ENCODE measurements around the gene HSPA12B.

HSPA12B gene

GRCh38 chr20:3730803-3731672 is 1.4 kb upstream of the HSPA12B start:
- no peak for DNase-seq

GRCh38 chr20:3731944-3732326 is 550 bp upstream of the HSPA12B start:
- no peak for DNase-seq

- no peak for DNase-seq
Observed at GRCh38 chr20:3733119-3733995, 872 bp downstream of the HSPA12B start.

GRCh38 chr20:3734111-3734843 is 1.8 kb downstream of the HSPA12B start:
- no peak for DNase-seq

GRCh38 chr20:3735768-3736167 is 3.3 kb downstream of the HSPA12B start:
- no peak for DNase-seq

- DNase-seq, result no peak
Observed at GRCh38 chr20:3738111-3739053, 5.9 kb downstream of the HSPA12B start.

GRCh38 chr20:3739054-3739925 is 6.8 kb downstream of the HSPA12B start:
- no peak for DNase-seq

- DNase-seq, result no peak
Observed at GRCh38 chr20:3739926-3740451, 7.5 kb downstream of the HSPA12B start.

GRCh38 chr20:3740615-3741301 is 8.3 kb downstream of the HSPA12B start:
- DNase-seq, result no peak

GRCh38 chr20:3741836-3742458 is 9.5 kb downstream of the HSPA12B start:
- no peak for DNase-seq

GRCh38 chr20:3743251-3743650 is 10.8 kb downstream of the HSPA12B start:
- no peak for DNase-seq

- no peak for DNase-seq
Observed at GRCh38 chr20:3744037-3744436, 11.6 kb downstream of the HSPA12B start.

GRCh38 chr20:3744806-3745685 is 12.6 kb downstream of the HSPA12B start:
- peak; percentile 67 for DNase-seq

GRCh38 chr20:3745686-3746173 is 13.2 kb downstream of the HSPA12B start:
- DNase-seq, result no peak

- no peak for DNase-seq
Observed at GRCh38 chr20:3747471-3747870, 15.0 kb downstream of the HSPA12B start.

GRCh38 chr20:3748073-3748472 is 15.6 kb downstream of the HSPA12B start:
- DNase-seq, result no peak

- DNase-seq, result no peak
Observed at GRCh38 chr20:3749087-3749688, 16.7 kb downstream of the HSPA12B start.
